ENCODE measurements around the gene CNN3.

Gene CNN3

GRCh38 chr1:94878329-94878728, 48.6 kb downstream of the CNN3 start:
- no peak overlapping the region for H3K4me3 ChIP-seq (ENCODE audit: low read depth, low read length)
- no peak for DNase-seq (ENCODE audit: low read depth)
- TF ChIP-seq CTCF (IDR thresholded peaks at IDR 0.05; ENCODE audit: low read depth, low read length, missing control alignments), result no peak

GRCh38 chr1:94876362-94876761, 50.5 kb downstream of the CNN3 start:
- H3K4me3 ChIP-seq (ENCODE audit: low read depth, low read length), result no peak overlapping the region
- DNase-seq (ENCODE audit: low read depth), result no peak
- no peak for TF ChIP-seq CTCF (IDR thresholded peaks at IDR 0.05; ENCODE audit: low read depth, low read length, missing control alignments)

- H3K4me3 ChIP-seq (ENCODE audit: low read depth, low read length), result no peak overlapping the region
- no peak for TF ChIP-seq CTCF (IDR thresholded peaks at IDR 0.05; ENCODE audit: low read depth, low read length, missing control alignments)
- DNase-seq (ENCODE audit: low read depth), result no peak
Observed at GRCh38 chr1:94875794-94876193, 51.1 kb downstream of the CNN3 start.

- TF ChIP-seq CTCF (IDR thresholded peaks at IDR 0.05; ENCODE audit: low read depth, low read length, missing control alignments), result no peak
- no peak for DNase-seq (ENCODE audit: low read depth)
- no peak overlapping the region for H3K4me3 ChIP-seq (ENCODE audit: low read depth, low read length)
Observed at GRCh38 chr1:94874423-94874822, 52.5 kb downstream of the CNN3 start.

DNA sequence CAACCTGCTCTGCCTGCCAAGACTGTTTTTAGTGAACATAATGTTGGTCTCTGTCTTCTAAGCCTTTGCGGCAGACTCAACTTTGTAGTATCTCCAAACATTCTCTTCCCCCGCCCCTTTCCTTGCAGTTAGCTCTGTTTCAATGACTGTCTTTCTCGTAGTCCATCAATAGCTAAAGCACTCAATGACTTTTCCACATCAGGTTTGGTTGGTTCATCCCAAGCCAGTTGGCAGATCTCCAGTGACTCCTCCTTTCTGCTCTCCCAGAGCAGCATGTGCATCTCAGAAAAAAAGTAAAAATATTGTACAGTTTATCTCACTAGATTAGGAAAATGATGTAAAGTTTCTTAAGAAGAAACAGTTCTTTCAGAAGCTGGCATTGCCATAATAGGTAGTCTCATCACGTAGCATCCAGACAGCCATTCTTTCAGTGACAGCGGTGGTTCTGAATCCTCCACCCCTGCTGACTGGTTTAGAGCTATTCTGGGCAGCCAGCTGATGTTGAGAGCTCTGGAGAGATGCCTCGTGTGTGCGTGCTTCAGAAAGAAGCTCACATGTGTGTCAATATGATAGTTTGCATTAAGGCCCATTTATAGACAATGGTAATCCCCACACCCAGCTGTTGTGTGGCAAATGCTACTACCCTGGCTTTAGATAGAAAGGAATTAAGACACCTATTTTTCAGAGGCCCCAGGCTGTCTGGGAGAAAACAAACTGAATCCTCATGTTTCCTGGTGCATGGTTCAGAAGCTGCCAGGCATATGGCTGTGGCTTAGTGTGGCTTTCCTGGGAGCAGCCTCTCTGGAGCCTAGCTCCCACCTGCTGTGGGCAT, 53.2 kb downstream of the CNN3 start:
- no peak for TF ChIP-seq CTCF (IDR thresholded peaks at IDR 0.05; ENCODE audit: low read depth, low read length, missing control alignments)
- H3K4me3 ChIP-seq (ENCODE audit: low read depth, low read length), result no peak overlapping the region
- no peak for DNase-seq (ENCODE audit: low read depth)

DNA sequence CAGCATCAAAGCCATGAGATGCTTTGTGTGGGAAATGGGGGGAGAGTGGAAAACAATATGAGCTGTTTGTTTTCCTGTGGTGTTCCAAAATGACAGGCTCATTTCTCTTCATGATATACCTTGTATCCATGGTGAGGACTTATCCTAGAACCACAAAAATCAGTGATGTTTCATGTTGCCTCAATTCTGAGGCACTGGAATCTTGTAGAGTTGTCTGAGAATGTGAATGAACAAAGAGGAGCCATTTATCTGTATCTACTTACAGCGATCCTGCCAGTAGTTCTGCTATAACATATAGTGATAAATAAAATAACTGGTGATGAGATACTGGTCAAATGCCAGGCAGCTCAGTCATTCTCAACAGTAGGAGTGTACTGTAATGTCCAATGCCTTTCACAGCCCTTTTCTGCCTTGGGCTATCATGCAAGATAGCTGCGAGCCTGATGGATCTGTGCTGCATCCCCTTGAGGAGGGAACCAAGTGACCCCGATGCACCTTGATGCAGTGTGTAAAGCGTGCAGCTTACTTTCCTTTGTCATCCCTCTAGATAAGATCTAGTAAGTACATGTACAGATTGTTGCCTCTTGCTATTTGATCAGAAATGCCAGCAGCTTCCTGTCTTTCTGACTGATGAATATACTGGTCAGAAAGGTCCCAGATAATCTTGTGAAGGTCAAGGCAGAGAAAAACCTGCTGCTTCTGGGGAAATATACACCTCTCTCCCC, 54.0 kb downstream of the CNN3 start:
- no peak for TF ChIP-seq CTCF (IDR thresholded peaks at IDR 0.05; ENCODE audit: low read depth, low read length, missing control alignments)
- H3K4me3 ChIP-seq (ENCODE audit: low read depth, low read length), result no peak overlapping the region
- no peak for DNase-seq (ENCODE audit: low read depth)
